ENCODE measurements around the gene ERGIC1.

The ERGIC1 gene

GRCh38 chr5:172830876-172831662, 3.0 kb upstream of the ERGIC1 start:
- Histone ChIP-seq H3F3A (ENCODE audit: insufficient read depth, low read length) (peaks cover 16% of the 10 kb centered on the region), H3K27me3 (replicated peaks; ENCODE audit: insufficient read depth, low read length) (no peaks in the 10 kb centered on the region), H3K9me3 (replicated peaks; ENCODE audit: insufficient read depth, low read length) (no peaks in the 10 kb centered on the region), H3K4me1 (ENCODE audit: low read length) (peaks cover 5% of the 10 kb centered on the region), H3K36me3 (replicated peaks; ENCODE audit: insufficient read depth, low read length) (no peaks in the 10 kb centered on the region), H3K79me2 (ENCODE audit: low read length) (peaks cover 19% of the 10 kb centered on the region), H2AFZ (ENCODE audit: low read length) (no peak overlapping the region), H3K27ac (ENCODE audit: low read length) (no peak overlapping the region), H4K20me1 (ENCODE audit: insufficient read depth, low read length) (no peaks in the 10 kb centered on the region), H3K9me2 (replicated peaks; ENCODE audit: insufficient read depth, low read length) (no peaks in the 10 kb centered on the region), H3K4me3 (ENCODE audit: low read length) (no peak overlapping the region), H3K9ac (ENCODE audit: low read length) (no peak overlapping the region), H3K4me2 (ENCODE audit: low read depth, low read length) (no peak overlapping the region)
- TF ChIP-seq EZH2 (optimal IDR thresholded peaks at IDR 0.05; ENCODE audit: low read depth, low read length) (no peak), EZH2phosphoT487 (IDR thresholded peaks at IDR 0.05; ENCODE audit: low read length) (no peak)
- no peak for DNase-seq

- no peaks in the 10 kb centered on the region for H3K9me3 ChIP-seq (replicated peaks; ENCODE audit: insufficient read depth, low read length)
- TF ChIP-seq EZH2phosphoT487 (IDR thresholded peaks at IDR 0.05; ENCODE audit: low read length) (no peak), CTCF (IDR thresholded peaks at IDR 0.05; ENCODE audit: low read length) (no peak), EZH2 (optimal IDR thresholded peaks at IDR 0.05; ENCODE audit: low read depth, low read length) (no peak)
- H3K9me2 ChIP-seq (replicated peaks; ENCODE audit: insufficient read depth, low read length), result no peaks in the 10 kb centered on the region
- H3K4me2 ChIP-seq (ENCODE audit: low read depth, low read length), result no peak overlapping the region; the same call in 1 of the 2 replicates
- no peak for DNase-seq
- peaks cover 31% of the 10 kb centered on the region for H3F3A ChIP-seq (ENCODE audit: insufficient read depth, low read length)
- peaks cover 33% of the 10 kb centered on the region for H3K79me2 ChIP-seq (ENCODE audit: low read length)
- no peaks in the 10 kb centered on the region for H4K20me1 ChIP-seq (ENCODE audit: insufficient read depth, low read length)
- no peaks in the 10 kb centered on the region for H3K27me3 ChIP-seq (replicated peaks; ENCODE audit: insufficient read depth, low read length)
- H2AFZ ChIP-seq (ENCODE audit: low read length), result no peak overlapping the region
- peaks cover 20% of the 10 kb centered on the region for H3K4me1 ChIP-seq (ENCODE audit: low read length)
- H3K4me3 ChIP-seq (ENCODE audit: low read length), result no peak overlapping the region
- 0 out of 2 replicates have a peak, but pooled peaks cover 4% of the 10 kb centered on the region for H3K36me3 ChIP-seq (replicated peaks; ENCODE audit: insufficient read depth, low read length)
- H3K9ac ChIP-seq (ENCODE audit: low read length), result no peak overlapping the region; the same call in 1 of the 2 replicates
- no peak overlapping the region; the same call in 1 of the 2 replicates for H3K27ac ChIP-seq (ENCODE audit: low read length)
These were observed 1.4 kb upstream of the ERGIC1 start for GRCh38 chr5:172832383-172833315.

GRCh38 chr5:172833372-172833685, 722 bp upstream of the ERGIC1 start:
- H2AFZ ChIP-seq (ENCODE audit: low read length), result no peak overlapping the region
- no peaks in the 10 kb centered on the region for H4K20me1 ChIP-seq (ENCODE audit: insufficient read depth, low read length)
- no peaks in the 10 kb centered on the region for H3K9me3 ChIP-seq (replicated peaks; ENCODE audit: insufficient read depth, low read length)
- peaks cover 36% of the 10 kb centered on the region for H3F3A ChIP-seq (ENCODE audit: insufficient read depth, low read length)
- TF ChIP-seq CTCF (IDR thresholded peaks at IDR 0.05; ENCODE audit: low read length), result no peak
- TF ChIP-seq EZH2 (optimal IDR thresholded peaks at IDR 0.05; ENCODE audit: low read depth, low read length), result no peak
- TF ChIP-seq EZH2phosphoT487 (IDR thresholded peaks at IDR 0.05; ENCODE audit: low read length), result no peak
- no peak overlapping the region; the same call in 1 of the 2 replicates for H3K27ac ChIP-seq (ENCODE audit: low read length)
- H3K79me2 ChIP-seq (ENCODE audit: low read length), result peaks cover 40% of the 10 kb centered on the region
- peaks cover 25% of the 10 kb centered on the region for H3K4me1 ChIP-seq (ENCODE audit: low read length)
- H3K4me2 ChIP-seq (ENCODE audit: low read depth, low read length), result peak overlapping the region; percentile 92
- no peaks in the 10 kb centered on the region for H3K27me3 ChIP-seq (replicated peaks; ENCODE audit: insufficient read depth, low read length)
- no peak for DNase-seq
- no peaks in the 10 kb centered on the region for H3K9me2 ChIP-seq (replicated peaks; ENCODE audit: insufficient read depth, low read length)
- H3K4me3 ChIP-seq (ENCODE audit: low read length), result peak overlapping the region; percentile 83; the same call in 1 of the 2 replicates
- H3K9ac ChIP-seq (ENCODE audit: low read length), result peak overlapping the region; percentile 25; the same call in 1 of the 2 replicates
- H3K36me3 ChIP-seq (replicated peaks; ENCODE audit: insufficient read depth, low read length), result 0 out of 2 replicates have a peak, but pooled peaks cover 4% of the 10 kb centered on the region
